Measurements from ENCODE around the gene LAMA1. TPM values are rescaled to one million over a fixed set of nuclear protein-coding genes. Genes with fewer than 3 reads are reported as not detected.

The LAMA1 gene
- total and polyA plus RNA-seq, 2 of the 8 experiments (the other 6 are each of a cell fraction or from before 2014, with no cell fraction given), result 30.4 to 48.7 TPM

DNA sequence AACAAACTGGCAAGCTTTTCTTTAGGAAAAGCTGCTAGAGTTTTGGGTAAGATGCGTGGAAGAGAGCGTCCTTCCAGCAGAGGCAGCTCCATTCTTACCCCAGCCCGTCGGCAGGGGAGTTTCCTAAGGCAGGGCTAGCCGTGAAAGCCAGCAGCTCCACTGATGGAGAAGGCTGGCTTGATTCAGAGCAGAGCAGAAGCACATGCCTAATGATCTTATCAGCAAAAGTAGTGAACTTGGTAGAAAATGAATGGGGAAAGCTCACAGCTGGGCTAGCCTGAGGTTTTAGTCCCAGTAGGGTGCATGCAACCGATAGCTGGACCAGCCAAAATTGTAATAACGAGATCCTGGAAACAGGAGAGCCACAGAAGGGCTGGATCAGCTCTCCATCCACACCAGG is 20.8 kb downstream of the LAMA1 start (continued):
- no peak for TF ChIP-seq HDAC6 (IDR thresholded peaks at IDR 0.05; ENCODE audit: low read depth, low read length)

DNA sequence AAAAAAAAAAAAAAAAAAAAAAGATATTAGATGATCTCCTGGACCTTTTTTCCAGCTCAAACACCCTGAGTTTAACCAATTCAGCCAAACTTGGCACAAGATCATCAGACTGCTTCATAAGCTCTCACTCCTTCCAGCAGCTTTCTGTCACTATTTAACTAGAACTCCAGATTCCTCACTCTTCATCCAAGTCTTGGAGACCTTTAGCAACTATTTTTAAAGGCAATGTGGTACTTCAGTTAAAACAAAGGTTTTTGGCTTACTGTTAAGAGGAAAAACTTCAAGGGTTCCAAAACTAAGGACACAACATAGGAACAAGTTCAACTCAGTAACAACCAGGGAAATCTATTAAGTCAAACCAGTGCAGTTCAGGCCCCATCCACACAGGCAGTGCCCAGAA is 23.2 kb downstream of the LAMA1 start:
- Histone ChIP-seq H2BK120ac (replicated peaks; ENCODE audit: low read depth, low read length) (no peak overlapping the region), H3K9me3 (ENCODE audit: insufficient read depth in 2 of 2, low read depth in 1 of 2, low read length in 1 of 2) (0 out of 4 replicates have a peak, but pooled peaks cover 0 to 3% of the 10 kb centered on the region in 2 experiments), H2BK15ac (ENCODE audit: low read length) (no peak overlapping the region), H4K91ac (replicated peaks; ENCODE audit: insufficient read length, low read length) (no peak overlapping the region), H2AFZ (ENCODE audit: low read length) (no peak overlapping the region), H2AK5ac (ENCODE audit: low read depth, low read length) (no peak overlapping the region), H3K4ac (replicated peaks; ENCODE audit: insufficient read length, low read depth, low read length) (no peak overlapping the region), H2BK5ac (ENCODE audit: low read depth, low read length) (no peak overlapping the region), H3K18ac (ENCODE audit: extremely low read depth, low read length) (no peak overlapping the region), H3K4me3 (ENCODE audit: extremely low read depth in 1 of 4, insufficient read depth in 2 of 4, low read depth in 3 of 4, low read length in 4 of 4) (no peak overlapping the region), H3K4me1 (replicated peaks in 1 of 4; ENCODE audit: control insufficient read depth in 3 of 4, insufficient read depth in 4 of 4, low read length in 3 of 4) (peaks cover 0 to 3% (median 1%) of the 10 kb centered on the region in 4 experiments; a peak in 3 of 7 replicates), H3K27ac (ENCODE audit: low read depth, low read length) (no peak overlapping the region), H3K4me2 (ENCODE audit: insufficient read depth in 1 of 2, low read depth in 2 of 2, low read length in 2 of 2) (no peak overlapping the region), H3K23me2 (ENCODE audit: low read depth, low read length) (no peaks in the 10 kb centered on the region), H3K36me3 (ENCODE audit: control insufficient read depth in 2 of 4, insufficient read depth in 4 of 4, low read length in 3 of 4) (no peaks in the 10 kb centered on the region; a peak in 1 of 8 replicates), H2BK20ac (ENCODE audit: low read length) (no peak overlapping the region), H2BK12ac (ENCODE audit: low read depth, low read length) (no peak overlapping the region), H3K79me1 (ENCODE audit: low read depth, low read length) (no peaks in the 10 kb centered on the region), H4K5ac (ENCODE audit: insufficient read length, low read depth, low read length) (no peak overlapping the region), H3K56ac (replicated peaks; ENCODE audit: insufficient read length, low read depth, low read length) (no peak overlapping the region), H3K9ac (replicated peaks in 1 of 4; ENCODE audit: extremely low read depth in 1 of 4, low read depth in 3 of 4, low read length in 3 of 4) (no peak overlapping the region), H4K20me1 (replicated peaks in 1 of 2; ENCODE audit: control insufficient read depth in 1 of 2, insufficient read depth in 2 of 2, low read length in 2 of 2) (peaks cover 1 to 3% of the 10 kb centered on the region in 2 experiments), H3K27me3 (replicated peaks in 1 of 4; ENCODE audit: control insufficient read depth in 3 of 4, extremely low read depth in 1 of 4, insufficient read depth in 3 of 4, low read length in 3 of 4) (no peaks in the 10 kb centered on the region), H3K14ac (ENCODE audit: insufficient read length) (no peak overlapping the region), H3K23ac (ENCODE audit: insufficient read length) (no peak overlapping the region), H4K8ac (ENCODE audit: extremely low read depth, insufficient read depth, low read length) (no peak overlapping the region), H3K79me2 (ENCODE audit: control insufficient read depth in 1 of 2, insufficient read depth in 2 of 2, low read length in 2 of 2) (peaks cover 0 to 3% of the 10 kb centered on the region in 2 experiments; a peak in 1 of 4 replicates)
- TF ChIP-seq TBP (IDR thresholded peaks at IDR 0.05; ENCODE audit: low read depth, low read length), result no peak
- no peak for TF ChIP-seq CTBP2 (IDR thresholded peaks at IDR 0.05; ENCODE audit: borderline replicate concordance, insufficient read depth, insufficient read length, low read length)
- TF ChIP-seq SIRT6 (IDR thresholded peaks at IDR 0.05; ENCODE audit: low read length), result no peak
- TF ChIP-seq CEBPB (IDR thresholded peaks at IDR 0.05; ENCODE audit: low read depth, low read length), result no peak
- no peak for TF ChIP-seq JUN (IDR thresholded peaks at IDR 0.05; ENCODE audit: low read depth, low read length)
- no peak for TF ChIP-seq EP300 (IDR thresholded peaks at IDR 0.05; ENCODE audit: borderline replicate concordance in 1 of 2, low read depth in 2 of 2, low read length in 2 of 2)
- no peak for TF ChIP-seq RFX5 (IDR thresholded peaks at IDR 0.05; ENCODE audit: borderline replicate concordance, low read depth, low read length)
- no peak for TF ChIP-seq ASH2L (IDR thresholded peaks at IDR 0.05; ENCODE audit: low read length)
- no peak for TF ChIP-seq SAP30 (IDR thresholded peaks at IDR 0.05; ENCODE audit: insufficient read depth, insufficient replicate concordance, low read length)
- TF ChIP-seq SP1 (IDR thresholded peaks at IDR 0.05; ENCODE audit: low read depth, low read length), result no peak
- TF ChIP-seq CREB1 (IDR thresholded peaks at IDR 0.05), result no peak
- no peak for TF ChIP-seq EZH2 (IDR thresholded peaks at IDR 0.05; ENCODE audit: low read depth, low read length, severe bottlenecking)
- CTCF ChIA-PET (ENCODE audit: partially characterized antibody), result interaction anchor here (0.9 to 1.2 kb wide), 3 partner anchors 10 to 56 kb away, joined by 3 to 4 read pairs (median 4); no protein-coding TSS in a partner anchor
- no peak for DNase-seq (ENCODE audit: low read depth in 1 of 2, low spot score in 2 of 2)
- POLR2A ChIA-PET (ENCODE audit: partially characterized antibody), result no interaction called here
- FAIRE-seq, result no peak

Data from H1 (cell line).